Glomerular visceral epithelial cell (primary cell): Measurements from ENCODE around the gene TBC1D17.

ENCODE experiments used
- DNase-seq: peaks from one replicate; pipeline ENCODE4 v3.0.0-alpha.2; 2016; ENCODE audit errors: extremely low spot score

TBC1D17 gene

DNA sequence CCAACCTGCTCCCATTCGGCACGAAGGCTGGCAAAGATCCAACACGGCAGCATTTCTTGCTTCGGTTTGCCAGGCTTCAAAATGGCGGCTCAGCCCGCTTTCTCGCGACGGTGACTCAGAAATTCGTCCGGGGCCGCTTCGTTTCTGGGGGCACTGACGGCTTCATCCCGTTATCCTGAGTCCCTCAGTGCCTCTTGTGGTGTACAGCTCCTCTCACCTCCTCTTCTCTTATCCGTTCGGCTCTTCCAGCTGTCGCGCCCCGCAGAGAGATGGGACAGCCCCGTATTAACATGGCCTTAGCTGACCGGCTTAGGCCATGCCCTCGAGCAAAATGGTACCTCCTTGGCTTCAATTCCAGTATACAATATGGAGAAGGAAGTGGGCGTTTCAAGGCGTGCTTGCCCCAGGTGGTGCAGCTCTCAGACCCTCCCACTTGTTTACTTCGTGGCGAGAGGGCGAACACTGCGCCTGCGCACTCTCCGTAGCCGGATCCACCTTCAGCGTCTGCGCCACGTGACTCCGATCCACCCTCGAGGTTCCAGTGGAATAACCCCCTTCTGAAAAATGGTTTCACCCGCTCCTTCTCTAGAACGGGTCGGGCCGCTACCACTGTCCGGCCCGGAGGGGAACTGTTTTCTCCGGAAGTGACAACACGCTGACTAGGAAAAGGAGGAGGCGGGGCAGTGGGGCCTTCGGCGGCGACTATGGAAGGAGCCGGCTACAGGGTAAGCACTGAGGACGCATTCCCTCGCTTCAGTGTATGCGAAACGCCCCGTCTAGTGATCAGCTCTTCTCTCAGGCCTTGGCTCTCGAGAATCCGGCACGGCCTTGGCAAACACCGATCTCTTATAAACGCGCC lies at the start of gene TBC1D17, which contains the start of gene AKT1S1:
Gene TBC1D17, plus strand, starts transcription at position 683 of the 859 bp plus-strand sequence. Its CDS starts 22 bp downstream, at position 705.
Gene AKT1S1, minus strand, starts transcription at position 336 of the 859 bp plus-strand sequence. CDS start 4,060 bp downstream, outside the sequence.
- peak; percentile 100 for DNase-seq

DNA sequence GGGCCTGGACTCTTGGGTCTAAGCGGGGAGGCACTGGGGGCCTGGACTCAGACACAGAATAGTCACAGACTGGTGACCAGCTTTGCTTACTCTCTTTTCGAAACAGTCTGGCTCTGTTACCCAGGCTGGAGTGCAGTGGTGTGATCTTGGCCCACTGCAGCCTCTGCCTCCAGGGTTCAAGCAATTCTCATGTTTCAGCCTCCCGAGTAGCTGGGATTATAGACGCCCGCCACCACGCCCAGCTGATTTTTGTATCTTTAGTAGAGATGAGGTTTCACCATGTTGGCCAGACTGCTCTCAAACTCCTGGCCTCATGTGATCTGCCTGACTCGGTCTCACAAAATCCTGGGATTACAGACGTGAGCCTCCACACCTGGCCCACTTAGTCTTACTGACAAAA lies 48.3 kb upstream of the TBC1D17 start:
- no peak for DNase-seq

DNA sequence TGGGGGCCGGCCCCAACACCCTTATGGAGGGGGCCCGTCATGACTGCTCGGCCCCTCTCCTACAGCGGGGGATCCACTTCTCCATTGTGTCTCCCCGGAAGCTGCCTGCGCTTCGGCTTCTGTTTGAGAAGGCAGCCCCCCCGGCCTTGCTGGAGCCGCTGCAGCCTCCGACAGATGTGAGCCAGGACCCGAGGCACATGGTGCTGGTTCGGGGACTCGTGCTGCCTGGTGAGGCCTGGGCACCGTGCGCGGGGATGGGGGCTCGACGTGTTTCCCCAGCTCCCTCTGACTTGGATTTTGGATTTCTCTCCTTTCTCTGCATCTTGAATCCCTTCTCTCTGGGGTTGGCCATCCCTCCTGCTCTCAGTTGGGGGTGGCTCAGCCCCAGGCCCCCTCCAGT lies 47.8 kb upstream of the TBC1D17 start:
- no peak for DNase-seq

DNA sequence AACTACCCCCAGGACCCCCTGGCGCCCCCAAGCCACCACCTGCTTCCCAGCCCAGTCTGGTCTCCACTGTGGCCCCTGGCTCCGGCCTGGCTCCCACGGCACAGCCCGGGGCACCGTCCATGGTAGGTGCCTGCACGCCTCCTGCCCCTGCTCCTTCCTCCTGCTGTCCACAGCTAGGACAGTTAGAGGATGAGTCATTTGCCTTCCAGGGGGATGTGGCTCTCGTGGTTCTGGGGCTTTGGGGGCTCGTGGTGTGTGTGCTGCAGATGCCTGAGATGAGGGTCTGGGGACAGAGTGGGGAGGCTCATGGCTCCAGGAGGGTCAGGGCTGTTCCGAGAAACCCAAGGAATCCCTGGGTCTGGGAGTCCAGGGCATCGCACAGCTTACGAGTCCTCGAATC lies 46.7 kb upstream of the TBC1D17 start:
- DNase-seq, result no peak

DNA sequence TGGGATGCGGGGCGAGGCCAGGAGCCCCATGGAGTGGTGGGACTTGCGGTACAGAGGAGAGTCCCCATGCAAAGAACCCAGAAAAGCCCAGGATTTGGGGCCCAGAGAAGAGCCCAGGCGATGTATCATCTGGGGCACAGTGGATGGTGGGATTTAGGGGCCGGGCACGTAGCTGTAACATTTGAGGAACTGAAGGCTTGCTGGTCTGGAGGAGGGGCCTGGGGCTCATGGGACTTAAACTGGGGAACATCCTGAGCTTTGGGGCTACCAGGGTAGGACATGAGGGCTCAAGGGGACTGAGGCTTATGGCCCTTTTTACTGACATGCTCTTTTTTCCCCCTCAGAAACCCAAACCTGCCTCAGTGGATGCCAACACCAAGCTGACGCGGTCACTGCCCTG lies 45.9 kb upstream of the TBC1D17 start:
- no peak for DNase-seq

DNA sequence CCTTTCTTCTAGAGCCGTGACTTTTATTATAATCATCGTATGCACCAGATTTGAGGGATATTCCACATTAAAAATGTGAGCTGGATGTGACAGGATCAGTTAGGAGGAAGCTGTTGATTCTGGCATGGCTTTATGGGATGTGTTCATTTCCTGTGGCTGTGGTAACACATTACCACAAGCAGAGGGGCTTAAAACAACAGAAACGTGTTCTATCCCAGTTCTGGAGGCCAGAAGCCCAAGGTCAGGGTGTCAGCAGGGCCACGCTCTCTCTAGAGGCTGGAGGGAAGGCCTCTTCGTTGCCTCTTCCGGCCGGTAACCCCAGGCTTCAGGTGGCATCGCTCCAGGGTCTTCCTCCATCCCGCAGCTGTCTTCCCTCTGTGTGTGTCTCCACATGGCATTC lies 44.9 kb upstream of the TBC1D17 start:
- no peak for DNase-seq

DNA sequence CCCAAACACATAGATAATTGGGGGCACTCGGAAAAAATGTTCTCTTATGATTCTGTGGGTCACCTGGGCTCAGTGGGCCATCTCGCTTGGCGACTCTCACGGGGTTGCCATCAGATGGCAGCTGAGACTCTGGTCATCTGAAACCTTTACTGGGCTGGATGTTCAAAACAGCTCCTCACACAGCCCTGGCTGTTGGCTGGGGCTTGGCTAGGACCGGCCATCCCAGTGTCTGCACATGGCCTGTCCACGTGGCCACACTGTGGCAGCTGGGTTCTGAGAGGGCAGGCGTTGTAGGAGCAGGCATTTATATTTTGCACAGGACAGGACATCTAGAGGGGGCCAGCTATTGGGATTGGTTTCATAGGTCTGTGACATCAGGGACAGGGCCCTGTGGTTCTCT lies 43.9 kb upstream of the TBC1D17 start:
- no peak for DNase-seq

DNA sequence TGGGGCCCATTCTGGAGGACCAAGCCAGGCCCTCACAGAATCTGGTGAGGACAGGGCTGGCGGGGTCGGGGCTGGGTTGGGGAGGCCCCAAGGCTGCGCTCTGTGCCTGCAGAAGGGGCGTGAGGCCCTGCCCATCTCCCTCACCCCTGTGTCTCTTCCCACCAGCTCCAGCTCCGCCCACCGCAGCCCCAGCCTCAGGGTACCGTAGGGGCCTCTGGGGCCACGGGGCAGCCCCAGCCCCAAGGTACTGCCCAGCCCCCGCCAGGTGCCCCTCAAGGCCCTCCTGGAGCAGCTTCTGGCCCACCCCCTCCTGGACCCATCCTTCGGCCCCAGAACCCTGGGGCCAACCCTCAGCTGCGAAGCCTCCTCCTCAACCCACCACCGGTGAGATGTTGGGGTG lies 41.9 kb upstream of the TBC1D17 start:
- DNase-seq, result no peak

DNA sequence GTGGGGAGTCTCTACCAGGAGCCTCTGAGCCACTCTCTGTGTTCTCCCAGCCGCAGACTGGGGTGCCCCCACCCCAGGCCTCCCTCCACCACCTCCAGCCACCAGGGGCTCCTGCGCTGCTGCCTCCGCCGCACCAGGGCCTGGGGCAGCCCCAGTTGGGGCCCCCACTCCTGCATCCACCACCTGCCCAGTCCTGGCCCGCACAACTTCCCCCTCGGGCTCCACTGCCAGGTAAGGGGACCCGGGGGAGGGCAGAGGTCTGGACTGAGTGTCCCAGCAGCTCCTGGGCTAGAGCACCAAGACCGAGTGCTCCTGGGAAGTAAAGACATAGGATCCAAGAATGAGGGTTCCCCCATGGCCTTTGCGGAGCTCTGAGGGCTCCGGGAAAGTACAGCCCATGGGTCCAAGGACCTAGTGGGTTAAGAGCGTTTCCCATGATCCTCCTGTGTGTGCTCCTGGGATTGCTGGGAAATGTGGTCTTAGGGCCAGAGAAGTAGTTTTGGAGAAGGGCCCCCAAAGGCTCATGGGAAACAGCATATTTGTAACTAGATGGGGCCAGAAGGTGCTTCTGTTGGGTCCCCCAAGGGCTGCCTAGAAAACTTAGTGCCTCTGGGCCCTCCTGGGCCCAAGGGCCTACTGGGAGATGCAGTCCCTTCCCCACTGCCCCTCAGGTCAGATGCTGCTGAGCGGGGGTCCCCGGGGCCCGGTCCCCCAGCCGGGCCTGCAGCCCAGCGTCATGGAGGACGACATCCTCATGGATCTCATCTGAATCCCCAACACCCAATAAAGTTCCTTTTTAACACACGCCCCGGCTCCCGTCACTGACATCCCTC lies 41.1 kb upstream of the TBC1D17 start:
- no peak for DNase-seq

DNA sequence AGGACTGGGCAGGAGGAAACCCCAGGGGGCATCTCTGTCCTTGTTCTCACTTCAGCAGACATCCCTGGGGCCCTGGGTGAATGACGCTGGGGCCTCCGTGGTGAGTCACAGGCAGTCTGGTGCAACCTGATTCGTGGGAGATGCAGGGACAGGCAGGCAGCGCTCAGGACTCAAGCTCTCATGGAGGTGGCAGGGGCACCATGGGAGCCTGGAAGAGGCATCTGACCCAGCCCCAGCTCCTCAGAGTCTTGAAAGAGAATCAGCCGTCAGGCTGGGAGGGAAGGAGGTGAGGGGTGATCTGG lies 40.5 kb upstream of the TBC1D17 start:
- DNase-seq, result no peak

DNA sequence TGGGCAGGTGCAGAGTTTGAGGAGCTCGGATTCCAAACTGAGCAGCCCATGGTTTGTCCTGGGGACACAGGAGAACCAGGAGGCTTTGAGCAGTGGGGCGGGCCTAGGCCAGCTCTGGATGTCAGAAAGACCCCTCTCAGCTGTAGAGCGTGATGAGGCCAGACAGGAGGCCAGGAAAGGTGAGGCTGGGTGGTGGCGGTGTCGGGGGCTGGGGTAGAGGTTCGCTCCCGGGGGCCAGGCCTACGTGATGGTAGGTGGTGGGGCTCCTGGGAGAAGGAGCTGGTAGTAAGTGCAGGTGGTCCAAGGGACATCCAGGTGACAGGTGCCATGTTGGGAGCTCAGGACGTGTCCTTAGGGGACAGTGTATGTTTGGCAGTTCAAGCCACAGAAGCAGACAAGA lies 40.1 kb upstream of the TBC1D17 start:
- no peak for DNase-seq

DNA sequence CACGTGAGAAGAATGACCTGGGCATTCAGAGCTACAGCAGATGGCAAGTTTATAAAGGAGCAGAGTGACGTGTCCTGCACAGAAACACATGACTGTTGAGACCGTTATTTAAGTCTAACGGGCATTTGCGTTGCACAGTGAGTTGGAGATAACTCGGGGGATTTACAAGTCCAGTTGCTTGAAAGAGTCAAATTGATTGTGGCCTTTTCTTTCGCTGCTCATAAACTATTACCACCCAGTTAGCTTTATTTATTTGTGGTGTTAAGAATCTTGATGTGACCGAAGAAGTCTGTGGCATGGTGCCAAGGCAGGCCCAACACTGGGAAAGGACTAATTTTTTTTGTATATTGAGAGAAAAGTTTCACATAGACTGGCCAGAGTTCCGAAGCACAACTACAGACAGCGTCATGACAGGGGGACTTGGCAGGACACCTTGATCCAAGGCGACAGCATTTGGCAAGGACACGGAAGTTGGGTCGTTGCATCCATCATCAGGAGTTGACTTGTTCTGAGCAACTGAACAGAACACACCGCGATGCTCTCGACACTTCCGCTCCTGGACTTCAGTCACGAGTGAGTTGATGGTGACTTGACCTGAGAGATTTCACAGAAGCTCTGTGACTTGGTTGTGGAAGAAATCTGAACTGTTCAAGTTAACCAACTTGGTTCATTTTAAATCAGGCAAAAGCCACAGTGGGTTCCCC lies 38.5 kb upstream of the TBC1D17 start:
- no peak for DNase-seq

DNA sequence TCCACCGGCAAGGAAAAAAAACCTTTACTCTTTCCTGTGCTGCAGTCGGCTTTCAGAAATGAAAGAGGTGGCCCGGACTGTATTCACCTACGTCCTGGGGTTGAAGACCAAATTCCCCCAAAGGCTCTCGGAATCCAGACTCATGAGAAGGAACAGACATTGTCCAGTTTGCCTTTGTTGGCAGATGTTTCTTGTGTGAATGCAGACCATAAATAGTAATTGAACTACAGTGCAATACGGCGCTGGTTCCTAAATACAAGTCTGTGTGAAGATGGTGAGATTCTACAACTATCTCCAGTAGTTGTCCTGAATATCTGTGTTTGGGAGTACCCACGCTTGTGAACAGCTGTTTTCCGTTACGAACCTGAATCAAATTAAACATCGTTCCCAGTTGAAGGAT lies 37.8 kb upstream of the TBC1D17 start:
- DNase-seq, result no peak

DNA sequence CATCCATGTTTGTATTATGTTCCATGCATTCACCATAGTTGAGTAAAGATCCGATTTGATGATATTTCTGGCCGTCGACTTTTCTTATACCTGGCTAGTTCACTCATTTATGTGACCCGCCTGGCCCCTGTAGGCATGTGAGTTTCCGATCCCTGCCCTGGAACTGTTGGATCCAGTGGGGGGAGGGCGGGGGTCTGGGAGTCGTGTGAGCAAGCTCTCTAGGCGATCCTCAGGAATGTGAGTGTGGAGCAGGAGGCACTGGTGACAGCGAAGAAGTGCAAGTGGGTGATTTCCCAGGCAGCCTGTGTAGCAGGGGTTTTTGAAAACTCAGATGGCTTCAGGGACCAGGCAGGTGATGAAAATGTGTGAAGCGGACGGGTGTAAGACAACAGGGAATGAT lies 37.2 kb upstream of the TBC1D17 start:
- DNase-seq, result no peak

DNA sequence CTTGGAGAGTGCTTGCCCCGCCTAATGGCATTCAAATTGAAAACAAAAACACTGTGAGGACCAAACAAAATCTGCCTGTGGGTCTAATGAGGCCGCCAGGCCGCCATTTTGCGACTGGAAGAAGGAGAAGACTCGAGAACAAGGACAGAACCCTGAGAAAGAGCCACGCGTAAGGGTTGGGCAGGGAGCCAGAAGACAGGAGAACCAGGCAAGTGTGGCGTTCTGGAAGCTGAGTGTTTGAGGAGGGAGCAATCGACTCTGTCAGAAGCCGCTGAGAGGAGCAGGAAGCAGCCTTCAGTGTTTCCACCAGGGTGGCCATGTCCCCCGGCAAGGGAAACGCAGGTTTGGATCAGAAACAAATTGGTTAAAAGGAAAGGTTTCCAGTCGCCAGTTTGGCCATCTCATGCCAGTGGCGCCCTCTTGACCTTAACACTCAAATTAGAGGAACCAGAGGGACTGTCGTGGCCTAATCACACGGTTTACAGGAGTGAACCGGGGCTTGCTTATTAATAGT lies 36.7 kb upstream of the TBC1D17 start:
- DNase-seq, result no peak

DNA sequence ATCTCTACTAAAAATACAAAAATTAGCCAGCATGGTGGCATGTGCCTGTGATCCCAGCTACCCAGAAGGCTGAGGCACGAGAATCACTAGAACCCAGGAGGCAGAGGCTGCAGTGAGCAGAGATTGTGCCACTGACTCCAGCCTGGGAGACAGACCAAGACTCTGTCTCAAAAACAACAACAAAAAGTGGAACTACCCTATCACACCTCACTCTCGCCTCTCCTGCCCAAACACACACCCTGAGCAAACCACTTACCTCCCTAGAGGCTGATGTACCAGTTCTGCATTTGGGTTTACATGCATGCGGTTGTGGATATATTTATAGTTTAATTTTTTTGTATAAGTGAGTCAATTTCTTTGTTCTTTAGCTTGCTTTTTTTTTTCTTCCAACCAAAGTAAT lies 34.2 kb upstream of the TBC1D17 start:
- DNase-seq, result no peak

DNA sequence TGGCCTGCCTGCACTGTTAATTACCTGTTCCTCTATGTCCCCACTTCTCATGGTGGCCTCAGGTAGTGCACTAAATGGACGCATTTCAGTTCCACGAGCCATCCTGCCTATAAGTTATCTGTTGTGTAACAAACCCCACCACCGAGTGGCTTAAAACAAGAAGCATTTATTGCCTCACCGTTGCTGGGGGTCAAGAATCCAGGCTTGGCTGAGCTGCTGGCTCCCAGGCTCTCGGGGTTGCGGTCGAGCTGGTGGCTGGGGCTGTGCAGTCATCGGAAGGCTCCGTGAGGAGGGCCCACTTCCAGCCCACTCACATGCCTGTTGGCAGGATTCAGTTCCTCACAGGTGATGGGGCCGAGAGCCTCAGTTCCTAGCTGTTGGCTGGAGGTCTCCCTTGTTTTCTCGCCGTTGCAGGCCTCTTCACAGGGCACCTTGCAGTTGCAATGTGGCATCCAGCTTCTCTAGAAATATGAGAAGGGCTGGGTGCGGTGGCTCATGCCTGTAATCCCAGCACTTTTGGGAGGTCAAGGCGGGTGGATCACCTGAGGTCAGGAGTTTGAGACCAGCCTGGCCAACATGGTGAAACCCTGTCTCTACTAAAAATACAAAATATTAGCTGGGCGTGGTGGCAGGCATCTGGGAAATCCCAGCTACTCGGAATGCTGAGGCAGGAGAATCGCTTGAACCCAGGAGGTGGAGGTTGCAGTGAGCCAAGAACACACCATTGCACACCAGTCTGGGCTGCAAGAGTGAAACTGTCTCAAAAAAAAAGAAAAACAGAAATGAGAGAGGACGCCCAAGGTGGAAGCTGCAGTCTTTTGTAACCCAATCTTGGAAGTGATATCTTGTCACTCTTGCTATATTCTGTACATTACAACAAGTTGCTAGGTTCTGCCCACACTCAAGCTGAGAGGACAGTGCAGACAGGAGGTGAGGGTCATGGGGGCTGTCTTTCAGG lies 33.1 kb upstream of the TBC1D17 start:
- no peak for DNase-seq

DNA sequence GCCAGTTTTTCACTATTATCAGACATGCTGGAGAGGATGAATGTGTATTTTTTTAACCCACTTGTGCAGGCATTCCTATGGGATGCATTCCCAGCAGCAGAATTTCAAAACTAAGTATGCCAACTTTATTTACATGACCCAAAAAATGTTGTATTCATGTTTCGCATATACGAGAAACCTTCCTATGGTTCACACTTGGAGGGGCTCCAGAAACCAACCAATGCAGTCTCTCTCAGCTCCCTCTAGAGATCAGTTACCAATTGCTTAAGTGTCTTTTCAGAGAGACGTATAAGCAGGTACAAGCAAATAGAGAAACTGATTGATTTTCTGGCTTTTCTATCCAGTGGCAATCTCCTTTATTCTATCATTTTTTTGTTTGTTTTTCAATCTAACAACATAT lies 32.1 kb upstream of the TBC1D17 start:
- DNase-seq, result no peak

DNA sequence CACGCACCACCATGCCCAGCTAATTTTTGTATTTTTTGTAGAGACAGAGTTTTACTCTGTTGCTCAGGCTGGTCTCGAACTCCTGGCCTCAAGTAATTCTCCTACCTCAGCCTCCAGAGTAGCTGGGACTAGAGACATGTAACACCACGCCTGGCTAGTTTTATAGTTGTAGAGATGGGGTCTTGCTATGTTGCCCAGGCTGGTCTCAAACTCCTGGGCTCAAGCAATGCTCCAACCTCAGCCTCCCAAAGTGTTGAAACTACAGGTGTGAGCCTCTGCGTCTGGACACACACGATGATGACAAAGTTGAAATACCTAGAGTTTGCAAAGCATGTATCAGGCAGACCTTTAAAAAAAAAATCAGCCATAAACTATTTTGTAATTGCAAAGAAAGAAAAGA lies 31.1 kb upstream of the TBC1D17 start:
- no peak for DNase-seq

DNA sequence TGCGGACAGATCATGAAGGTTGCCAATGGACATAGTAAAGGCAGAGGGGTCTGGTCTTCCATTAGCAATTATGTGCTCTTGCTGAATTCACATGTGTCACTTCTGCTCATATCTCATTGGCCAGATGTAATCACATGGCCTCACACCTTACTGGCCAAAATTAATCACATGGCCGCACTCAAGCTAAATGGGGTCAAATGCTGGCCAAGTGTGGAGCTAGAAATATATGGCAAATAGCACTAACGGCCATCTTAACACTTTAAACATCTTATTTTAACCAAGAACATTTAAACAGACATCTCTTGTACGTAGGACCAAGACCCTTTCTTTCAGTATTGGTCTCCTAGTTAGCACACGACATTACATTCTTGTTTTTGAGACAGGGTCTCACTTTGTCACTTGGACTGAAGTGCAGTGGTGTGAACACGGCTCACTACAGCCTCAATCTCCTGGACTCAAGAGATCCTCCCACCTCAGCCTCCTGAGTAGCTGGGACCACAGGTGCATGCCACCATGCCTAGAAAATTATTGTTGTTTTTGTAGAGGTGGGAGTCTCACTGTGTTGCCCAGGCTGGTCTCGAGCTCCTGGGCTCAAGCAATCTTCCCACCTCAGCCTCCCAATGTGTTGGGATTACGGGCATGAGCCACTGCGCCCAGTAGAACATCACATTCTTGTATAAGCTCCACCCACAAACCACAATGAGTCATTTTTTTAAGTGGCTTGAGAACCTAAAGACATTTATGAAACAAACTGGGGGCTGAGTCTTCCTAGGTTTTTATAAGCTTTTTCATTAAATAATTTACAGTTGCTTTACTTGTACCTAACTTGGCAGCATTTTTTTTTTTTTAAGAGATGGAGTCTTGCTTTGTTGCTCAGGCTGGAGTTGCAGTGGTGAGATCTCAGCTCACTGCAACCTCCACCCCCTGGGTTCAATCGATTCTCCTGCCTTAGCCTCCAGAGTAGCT lies 29.5 kb upstream of the TBC1D17 start:
- peak; percentile 85 for DNase-seq
